DND-41 (cell line): Measurements from ENCODE around the gene STAC.

Experiments used
- ATAC-seq: fragments of 200-7000 bp; cut with Tn5 transposase; 3 replicates; pipeline ENCODE4 v1.9.1; 2021; ENCODE audit warnings: low read depth; ENCODE audit not compliant: insufficient read depth
- DNase-seq: peaks from one replicate; pipeline ENCODE4 v3.0.0-alpha.2; 2020
- H2AFZ ChIP-seq: 2 replicates; pipeline ENCODE4 v1.6.0; 2012; ENCODE audit warnings: low read depth, low read length
- H3K27ac ChIP-seq: 2 replicates; pipeline ENCODE4 v1.5.1; 2012; ENCODE audit warnings: low read length, inconsistent platforms
- H3K27me3 ChIP-seq: fragments of 200-600 bp; sonication (generic); 2 replicates; pipeline ENCODE4 v1.6.0; 2012; ENCODE audit warnings: low read length, mild to moderate bottlenecking, inconsistent platforms; ENCODE audit not compliant: insufficient read depth, poor library complexity
- H3K36me3 ChIP-seq: 2 replicates; pipeline ENCODE4 v1.5.1; 2012; ENCODE audit warnings: low read length, inconsistent platforms; ENCODE audit not compliant: insufficient read depth
- H3K4me1 ChIP-seq: 2 replicates; pipeline ENCODE4 v1.5.1; 2012; ENCODE audit warnings: mild to moderate bottlenecking, low read length; ENCODE audit not compliant: insufficient read depth
- H3K4me2 ChIP-seq: 2 replicates; pipeline ENCODE4 v1.6.0; 2012; ENCODE audit warnings: mild to moderate bottlenecking, moderate library complexity, low read length, inconsistent platforms; ENCODE audit not compliant: insufficient read depth
- H3K4me3 ChIP-seq, 2 experiments: fragments of 200-600 bp in 1 of 2; shearing (Covaris generic) in 1 of 2; 2 replicates each; pipeline ENCODE4 v1.5.1; 2012 to 2016; ENCODE audit warnings: inconsistent platforms in 2 of 2, low read length in 2 of 2, mild to moderate bottlenecking in 2 of 2, low read depth in 1 of 2, moderate library complexity in 1 of 2
- H3K79me2 ChIP-seq: 2 replicates; pipeline ENCODE4 v1.6.0; 2012; ENCODE audit warnings: low read length, inconsistent platforms; ENCODE audit not compliant: insufficient read depth
- H3K9ac ChIP-seq: 2 replicates; pipeline ENCODE4 v1.6.0; 2012; ENCODE audit warnings: low read depth, mild to moderate bottlenecking, inconsistent platforms, low read length, moderate library complexity
- H3K9me3 ChIP-seq: 2 replicates; pipeline ENCODE4 v1.5.1; 2012; ENCODE audit warnings: low read length, moderate library complexity, mild to moderate bottlenecking, inconsistent platforms; ENCODE audit not compliant: insufficient read depth, severe bottlenecking
- H4K20me1 ChIP-seq: 2 replicates; pipeline ENCODE4 v1.6.0; 2012; ENCODE audit warnings: low read length; ENCODE audit not compliant: insufficient read depth
- EZH2 ChIP-seq: IDR thresholded peaks from 3 replicates; pipeline ENCODE4 v1.6.1; 2012; ENCODE audit warnings: borderline replicate concordance, low read depth, mild to moderate bottlenecking, moderate library complexity, low read length, inconsistent platforms; ENCODE audit not compliant: severe bottlenecking
- TF ChIP-seq, protein P1 (sequence below): IDR thresholded peaks from 2 replicates; pipeline ENCODE4 v1.5.1; 2012; ENCODE audit warnings: borderline replicate concordance, low read length, moderate library complexity, mild to moderate bottlenecking; ENCODE audit not compliant: poor library complexity, severe bottlenecking; ENCODE audit errors: extremely low read depth

STAC gene

DNA sequence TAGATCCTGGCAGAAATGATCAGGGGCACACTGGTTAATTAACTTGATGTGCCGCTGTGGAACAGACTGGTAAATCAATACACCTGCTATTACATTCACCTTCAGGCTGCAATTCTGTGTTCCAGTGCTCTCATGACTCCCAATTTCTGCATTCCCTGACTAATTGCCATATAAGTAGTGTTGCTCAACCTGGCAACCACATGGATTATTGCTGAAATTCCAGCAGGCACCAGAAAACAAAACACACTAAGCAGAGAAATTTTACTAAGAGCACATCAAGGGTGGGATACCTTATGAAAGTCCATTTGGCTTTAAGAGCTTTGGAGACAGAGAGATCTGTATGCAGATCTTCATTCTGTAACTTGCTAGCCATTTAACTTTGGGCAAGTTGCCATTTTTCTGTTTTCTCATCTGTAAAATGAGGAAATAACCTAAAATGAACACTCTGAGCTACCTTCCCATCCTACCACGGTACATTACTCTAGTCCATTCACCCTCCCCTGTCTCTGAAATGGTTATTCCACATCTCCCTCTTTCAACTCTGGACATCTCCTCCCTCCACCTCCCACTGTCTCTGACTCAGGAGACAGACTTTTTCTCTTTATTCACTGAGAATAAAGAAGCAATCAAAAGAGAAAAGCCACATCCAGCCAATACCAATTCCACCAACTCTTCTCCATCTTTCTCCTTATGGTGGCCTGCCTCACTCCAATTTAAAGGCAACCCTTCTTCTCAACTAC lies 54.6 kb downstream of the STAC start:
- ATAC-seq (no peak), DNase-seq (no peak)

DNA sequence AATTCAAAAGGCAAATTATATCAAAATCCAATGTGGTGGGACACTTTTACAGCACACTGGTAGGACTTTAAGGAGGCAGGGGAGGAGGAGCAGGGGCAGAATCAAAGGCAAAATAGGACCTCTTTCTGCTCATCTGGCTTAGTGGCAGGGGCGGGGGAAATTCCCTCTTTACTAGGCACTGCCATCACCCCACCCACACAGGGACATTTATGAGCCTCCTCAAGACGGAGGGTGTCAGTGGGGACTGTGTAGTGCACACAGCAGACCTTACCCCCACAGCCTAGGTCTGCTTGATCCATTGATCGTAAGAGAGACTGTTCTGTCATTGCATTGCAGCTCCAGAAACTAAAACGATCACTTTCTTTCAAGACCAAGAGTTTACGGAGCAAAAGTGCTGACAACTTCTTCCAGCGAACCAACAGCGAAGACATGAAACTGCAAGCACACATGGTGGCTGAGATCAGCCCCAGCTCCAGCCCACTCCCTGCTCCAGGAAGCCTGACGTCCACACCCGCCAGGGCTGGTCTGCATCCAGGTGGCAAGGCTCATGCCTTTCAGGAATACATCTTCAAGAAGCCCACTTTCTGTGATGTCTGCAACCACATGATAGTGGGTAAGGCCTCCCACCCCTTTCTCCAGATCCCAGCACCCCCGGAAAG lies 62.9 kb downstream of the STAC start:
- Histone ChIP-seq H3K9me3 (no peaks in the 10 kb centered on the region), H3K27me3 (peaks cover 6% of the 10 kb centered on the region), H3K27ac (no peak overlapping the region), H3K36me3 (no peaks in the 10 kb centered on the region), H3K4me1 (no peaks in the 10 kb centered on the region), H3K4me3 (no peak overlapping the region), H3K9ac (no peak overlapping the region), H2AFZ (no peak overlapping the region), H3K79me2 (no peaks in the 10 kb centered on the region), H3K4me2 (no peak overlapping the region), H4K20me1 (no peaks in the 10 kb centered on the region)
- no peak for ATAC-seq
- DNase-seq: no peak
- TF ChIP-seq, protein P1, sequence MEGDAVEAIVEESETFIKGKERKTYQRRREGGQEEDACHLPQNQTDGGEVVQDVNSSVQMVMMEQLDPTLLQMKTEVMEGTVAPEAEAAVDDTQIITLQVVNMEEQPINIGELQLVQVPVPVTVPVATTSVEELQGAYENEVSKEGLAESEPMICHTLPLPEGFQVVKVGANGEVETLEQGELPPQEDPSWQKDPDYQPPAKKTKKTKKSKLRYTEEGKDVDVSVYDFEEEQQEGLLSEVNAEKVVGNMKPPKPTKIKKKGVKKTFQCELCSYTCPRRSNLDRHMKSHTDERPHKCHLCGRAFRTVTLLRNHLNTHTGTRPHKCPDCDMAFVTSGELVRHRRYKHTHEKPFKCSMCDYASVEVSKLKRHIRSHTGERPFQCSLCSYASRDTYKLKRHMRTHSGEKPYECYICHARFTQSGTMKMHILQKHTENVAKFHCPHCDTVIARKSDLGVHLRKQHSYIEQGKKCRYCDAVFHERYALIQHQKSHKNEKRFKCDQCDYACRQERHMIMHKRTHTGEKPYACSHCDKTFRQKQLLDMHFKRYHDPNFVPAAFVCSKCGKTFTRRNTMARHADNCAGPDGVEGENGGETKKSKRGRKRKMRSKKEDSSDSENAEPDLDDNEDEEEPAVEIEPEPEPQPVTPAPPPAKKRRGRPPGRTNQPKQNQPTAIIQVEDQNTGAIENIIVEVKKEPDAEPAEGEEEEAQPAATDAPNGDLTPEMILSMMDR: no peak
- no peak for TF ChIP-seq EZH2

More for the DNA sequence above, 54.6 kb downstream of the STAC start:
- Histone ChIP-seq H3K4me3 (no peak overlapping the region), H3K9ac (no peak overlapping the region), H4K20me1 (no peaks in the 10 kb centered on the region), H3K9me3 (no peaks in the 10 kb centered on the region), H3K27ac (no peak overlapping the region), H3K27me3 (peaks cover 5% of the 10 kb centered on the region), H3K79me2 (no peaks in the 10 kb centered on the region), H3K4me1 (no peaks in the 10 kb centered on the region), H3K36me3 (no peaks in the 10 kb centered on the region), H3K4me2 (no peak overlapping the region), H2AFZ (no peak overlapping the region)
- TF ChIP-seq EZH2: no peak
- TF ChIP-seq, protein P1: no peak

DNA sequence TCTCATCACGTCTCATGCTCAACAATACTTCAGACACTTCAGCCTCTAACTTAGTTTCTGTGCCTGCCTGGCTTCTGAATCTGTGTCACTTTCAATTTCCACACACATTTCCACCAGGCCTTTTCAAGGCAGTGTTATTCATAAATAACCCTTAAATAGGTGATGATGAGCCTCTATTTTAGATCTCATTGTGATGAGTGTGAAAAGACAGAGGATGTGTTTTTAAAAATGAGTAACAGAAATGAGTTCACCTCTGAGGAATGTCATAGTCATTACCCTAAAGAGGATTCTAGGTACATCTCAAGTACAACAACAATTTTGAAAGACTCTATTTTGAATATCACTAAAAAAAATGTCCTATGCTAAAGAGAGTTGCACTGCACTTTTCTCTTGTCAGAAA lies 64.6 kb downstream of the STAC start:
- H3K4me3 ChIP-seq: no peak overlapping the region
- H3K9me3 ChIP-seq: no peaks in the 10 kb centered on the region
- no peak for TF ChIP-seq EZH2
- TF ChIP-seq, protein P1: no peak
- peaks cover 9% of the 10 kb centered on the region for H3K27me3 ChIP-seq
- H3K4me1 ChIP-seq: no peaks in the 10 kb centered on the region
- no peak overlapping the region for H3K4me2 ChIP-seq
- no peaks in the 10 kb centered on the region for H3K36me3 ChIP-seq
- DNase-seq (no peak), ATAC-seq (no peak)
- no peaks in the 10 kb centered on the region for H3K79me2 ChIP-seq
- no peak overlapping the region for H3K9ac ChIP-seq
- H4K20me1 ChIP-seq: no peaks in the 10 kb centered on the region
- H3K27ac ChIP-seq: no peak overlapping the region
- no peak overlapping the region for H2AFZ ChIP-seq
